HL-60/S4 (cell line): Measurements from ENCODE around the gene ARNT2.
"Not testable (repeated sequence)": the region's sequence is repeated elsewhere in the genome, so short reads cannot be mapped to it uniquely, and the experiment has no call there.

Experiments
- in situ Hi-C: fragments of 300-500 bp; cut with MboI; formaldehyde crosslinking; loops from 2 replicates; pipeline ENCODE4 v1.14.3; 2022; ENCODE audit warnings: low sequenced_read_pairs

The ARNT2 gene

GRCh38 chr15:80404057-80404760, at the start of gene ARNT2:
ARNT2 (plus strand) TSS chr15:80404382; CDS start chr15:80404516, 134 bp downstream.
- in situ Hi-C loops: no loop called here

- in situ Hi-C loops: no loop called here
These were observed 37.1 kb upstream of the ARNT2 start for GRCh38 chr15:80367094-80367493.

DNA sequence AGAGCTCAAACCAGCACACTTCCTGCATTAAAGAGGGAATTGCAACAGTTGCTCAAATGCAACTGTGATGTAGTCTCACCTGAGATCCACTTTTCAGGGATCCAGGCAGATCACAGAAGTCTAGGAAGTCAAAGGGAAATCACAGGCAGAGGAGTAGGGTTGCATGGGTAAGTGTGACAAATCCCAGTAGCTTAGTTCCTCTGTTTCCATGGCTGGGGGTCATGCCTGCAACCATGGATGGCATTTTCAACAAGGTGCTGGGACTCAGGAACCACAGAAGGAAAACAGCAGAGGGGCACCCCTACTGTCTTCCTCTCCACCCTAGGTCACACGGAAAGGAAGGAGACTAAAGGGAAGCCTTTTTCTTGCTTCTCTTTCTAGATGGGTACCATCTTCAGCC, 36.5 kb upstream of the ARNT2 start:
- in situ Hi-C loops: no loop called here

- in situ Hi-C loops: no loop called here
These were observed 32.3 kb upstream of the ARNT2 start for GRCh38 chr15:80371924-80372323.

DNA sequence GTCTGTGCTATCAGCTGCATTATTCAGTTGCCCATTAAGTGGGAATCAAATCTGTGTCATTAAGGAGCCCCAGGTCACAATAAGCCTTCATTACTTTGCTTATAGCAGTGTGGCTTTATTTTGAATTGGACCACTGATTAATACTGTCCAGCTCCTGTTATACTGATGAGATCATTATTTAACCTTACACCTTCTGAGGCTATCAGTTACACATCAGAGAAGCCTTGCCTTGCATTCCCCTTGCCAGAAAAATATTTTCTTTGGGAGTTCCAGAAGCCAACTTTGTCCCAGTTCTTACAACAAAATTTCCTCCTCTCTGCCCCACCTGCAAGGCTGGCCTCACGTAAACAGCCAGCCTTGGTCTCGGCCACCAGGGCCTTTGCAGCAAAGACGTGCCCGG, 29.7 kb upstream of the ARNT2 start:
- in situ Hi-C loops: no loop called here

DNA sequence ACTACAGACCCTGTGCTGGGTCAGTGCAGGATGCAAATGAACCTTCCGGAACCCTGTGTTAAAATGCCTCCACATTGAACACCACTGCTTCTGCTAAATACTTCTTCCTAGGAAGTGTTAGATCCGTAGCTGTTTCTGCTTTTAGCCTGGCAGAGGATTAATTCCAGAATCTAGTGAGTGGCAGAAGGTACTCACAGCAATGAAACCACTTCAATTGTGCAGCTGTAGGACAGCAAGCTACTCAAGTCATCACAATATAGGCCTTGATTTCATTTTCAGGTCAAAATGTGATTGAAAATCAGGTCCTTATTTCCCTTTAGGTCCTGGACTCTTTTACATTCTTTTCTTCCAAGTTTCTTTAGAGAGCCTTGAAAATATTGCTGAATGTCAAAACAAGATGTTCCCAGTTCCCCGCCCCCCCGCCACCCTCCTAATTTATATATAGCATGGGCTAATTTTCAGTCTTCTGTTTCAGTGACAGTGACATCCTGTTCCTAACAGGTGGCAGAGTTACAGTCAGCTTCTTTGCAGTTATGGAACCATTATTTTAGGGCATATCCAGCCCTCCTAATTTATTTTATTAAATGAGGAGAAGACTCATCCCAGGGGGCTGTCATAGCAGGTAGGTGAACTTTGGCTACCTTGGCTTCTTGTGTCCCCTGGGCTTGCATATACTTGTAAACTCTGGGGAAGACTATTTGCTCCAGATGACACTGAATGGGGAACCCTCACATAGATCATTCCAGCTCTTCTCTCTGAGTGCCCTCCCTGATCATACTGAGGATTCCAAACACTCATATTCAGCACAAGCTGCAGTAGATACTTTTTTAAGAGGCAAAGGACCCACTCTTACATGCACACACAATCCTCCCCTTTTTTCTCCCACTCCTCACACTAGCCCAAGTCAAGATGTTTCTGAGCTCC, 28.0 kb upstream of the ARNT2 start:
- in situ Hi-C loops: no loop called here

DNA sequence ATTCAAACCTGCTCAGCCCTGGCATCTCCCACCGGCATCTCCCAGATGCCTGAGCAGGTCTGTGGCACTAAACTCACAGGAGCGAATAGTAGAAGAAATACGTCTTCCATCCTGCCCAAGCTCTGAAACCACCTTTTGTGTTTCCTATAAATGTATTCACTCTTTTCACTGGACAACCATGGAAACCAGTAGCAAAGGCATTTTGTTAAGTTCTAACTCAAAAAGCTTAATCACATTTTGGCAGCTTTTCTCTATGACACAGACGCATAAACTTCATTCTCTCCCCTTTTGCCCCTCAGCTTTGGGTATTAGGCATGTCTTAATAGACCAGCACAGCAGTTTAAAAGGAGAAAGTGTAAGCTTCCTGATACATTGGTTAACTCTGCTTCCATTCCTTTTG, 24.5 kb upstream of the ARNT2 start:
- in situ Hi-C loops: no loop called here

DNA sequence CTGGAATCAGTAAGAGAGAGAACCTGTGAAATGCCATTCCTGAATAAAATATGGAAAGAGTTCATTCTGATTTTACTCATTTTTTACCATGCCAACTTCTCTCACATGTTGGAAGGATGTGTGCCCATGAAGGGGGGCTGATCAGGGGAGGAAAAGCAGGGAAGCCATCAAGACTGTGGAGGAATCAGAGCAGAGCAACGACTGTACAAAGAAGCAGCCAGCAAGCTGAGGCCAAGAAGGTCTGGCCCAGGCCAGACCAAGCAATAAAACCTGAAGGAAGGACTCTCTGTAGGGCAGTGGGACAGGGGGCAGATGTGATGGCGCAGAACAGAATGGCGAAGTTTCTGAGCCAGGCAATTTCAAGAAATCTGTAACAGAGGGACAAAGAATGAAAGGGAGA, 24.0 kb upstream of the ARNT2 start:
- in situ Hi-C loops: no loop called here

DNA sequence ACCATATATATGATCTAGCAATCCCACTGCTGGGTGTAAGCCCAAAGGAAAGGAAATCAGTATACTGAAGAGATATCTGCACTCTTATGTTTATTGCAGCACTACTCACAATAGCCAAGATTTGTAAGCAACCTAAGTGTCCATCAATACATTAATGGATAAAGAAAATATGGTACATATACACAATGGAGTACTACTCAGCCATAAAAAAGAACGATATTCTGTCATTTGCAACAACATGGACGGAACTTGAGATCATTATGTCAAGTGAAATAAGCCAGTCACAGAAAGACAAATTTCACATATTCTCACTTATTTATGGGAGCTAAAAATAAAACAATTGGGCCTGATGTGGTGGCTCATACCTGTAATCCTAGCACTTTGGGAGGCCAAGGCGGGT, 21.9 kb upstream of the ARNT2 start:
- in situ Hi-C loops: no loop called here

- in situ Hi-C loops: no loop called here
These were observed 19.8 kb upstream of the ARNT2 start for GRCh38 chr15:80384432-80384831.

DNA sequence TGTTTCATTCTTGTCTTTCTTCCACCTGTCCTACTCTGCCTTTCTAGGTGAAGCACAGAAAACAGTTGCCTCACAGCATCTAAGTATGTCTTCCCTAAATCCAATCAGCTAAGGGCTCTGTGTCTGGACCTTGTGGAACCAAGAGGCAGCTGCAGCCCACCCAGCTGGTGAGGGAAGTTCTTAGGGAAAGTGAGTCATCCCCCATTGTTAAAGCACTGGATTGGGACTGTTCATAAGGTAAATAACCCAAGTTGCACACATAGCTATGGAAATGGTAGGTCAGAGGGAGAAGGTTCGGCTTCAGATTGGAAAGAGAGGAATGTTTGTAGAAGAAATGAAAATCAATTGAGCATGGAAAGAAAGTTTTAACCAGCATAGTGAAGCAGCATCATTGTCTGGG, 18.0 kb upstream of the ARNT2 start:
- in situ Hi-C loops: no loop called here

DNA sequence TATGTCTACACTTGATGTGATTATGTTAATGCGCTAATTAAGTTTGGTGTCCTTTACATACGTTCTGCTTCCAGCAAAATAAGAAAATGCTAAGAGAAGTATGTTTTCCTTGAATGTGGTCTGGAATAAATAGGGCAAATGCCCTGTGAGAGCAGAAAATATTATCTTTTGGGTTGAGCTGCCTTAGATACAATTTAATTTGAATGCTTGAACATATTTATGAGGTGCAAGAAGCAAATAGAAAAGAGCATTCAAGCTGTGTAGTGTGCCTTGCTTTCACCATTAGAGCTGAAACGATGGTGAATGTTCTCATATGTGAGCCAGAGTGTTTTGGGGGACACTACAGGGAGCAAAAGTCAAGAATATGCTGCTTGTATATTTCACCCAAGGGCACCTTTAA, 15.9 kb upstream of the ARNT2 start:
- in situ Hi-C loops: no loop called here

GRCh38 chr15:80389370-80389769, 14.8 kb upstream of the ARNT2 start:
- in situ Hi-C loops: no loop called here

- in situ Hi-C loops: not testable (repeated sequence)
These were observed 13.2 kb upstream of the ARNT2 start for GRCh38 chr15:80390942-80391341.

DNA sequence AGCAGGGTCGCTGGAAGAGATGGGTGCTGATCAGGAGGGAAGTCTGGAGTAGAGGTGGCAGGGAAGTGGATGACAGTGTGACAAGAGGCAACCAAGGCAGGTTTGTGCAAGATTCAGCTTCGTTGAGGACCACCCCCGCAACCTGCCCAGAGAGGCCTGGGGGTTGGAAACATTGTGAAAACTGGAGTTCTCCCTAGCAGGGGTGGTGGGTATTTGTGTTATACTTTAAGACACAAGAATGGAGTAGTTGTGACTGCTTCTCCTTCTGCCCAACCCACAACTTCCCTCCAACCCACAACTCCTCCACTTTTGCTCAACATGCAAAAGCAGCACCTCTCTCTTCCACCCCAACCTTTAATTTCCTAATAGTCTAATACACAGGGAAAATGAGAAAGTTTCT, 8.6 kb upstream of the ARNT2 start:
- in situ Hi-C loops: no loop called here

GRCh38 chr15:80396096-80396495, 8.1 kb upstream of the ARNT2 start:
- in situ Hi-C loops: no loop called here

GRCh38 chr15:80399508-80399907, 4.7 kb upstream of the ARNT2 start:
- in situ Hi-C loops: no loop called here

GRCh38 chr15:80401456-80401855, 2.7 kb upstream of the ARNT2 start:
- in situ Hi-C loops: no loop called here

- in situ Hi-C loops: no loop called here
These were observed 1.8 kb upstream of the ARNT2 start for GRCh38 chr15:80402339-80402738.

DNA sequence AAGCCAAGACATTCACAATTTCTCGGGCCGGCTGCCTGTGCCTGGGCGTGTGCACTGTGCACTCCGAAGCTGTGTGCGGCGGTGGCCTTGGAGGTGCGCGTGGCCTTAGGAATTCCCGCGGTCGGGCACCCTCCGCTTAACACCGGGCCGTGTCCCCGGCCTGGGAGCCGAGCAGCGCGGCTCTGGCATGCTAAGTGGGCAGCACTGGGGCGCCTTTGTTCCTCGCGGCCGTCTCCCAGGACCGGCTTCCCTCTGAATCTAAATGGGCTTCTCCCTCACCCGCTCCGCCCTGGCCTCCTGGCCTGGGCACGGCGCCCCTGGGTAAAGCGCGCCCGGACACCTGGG, 498 bp upstream of the ARNT2 start:
- in situ Hi-C loops: no loop called here

DNA sequence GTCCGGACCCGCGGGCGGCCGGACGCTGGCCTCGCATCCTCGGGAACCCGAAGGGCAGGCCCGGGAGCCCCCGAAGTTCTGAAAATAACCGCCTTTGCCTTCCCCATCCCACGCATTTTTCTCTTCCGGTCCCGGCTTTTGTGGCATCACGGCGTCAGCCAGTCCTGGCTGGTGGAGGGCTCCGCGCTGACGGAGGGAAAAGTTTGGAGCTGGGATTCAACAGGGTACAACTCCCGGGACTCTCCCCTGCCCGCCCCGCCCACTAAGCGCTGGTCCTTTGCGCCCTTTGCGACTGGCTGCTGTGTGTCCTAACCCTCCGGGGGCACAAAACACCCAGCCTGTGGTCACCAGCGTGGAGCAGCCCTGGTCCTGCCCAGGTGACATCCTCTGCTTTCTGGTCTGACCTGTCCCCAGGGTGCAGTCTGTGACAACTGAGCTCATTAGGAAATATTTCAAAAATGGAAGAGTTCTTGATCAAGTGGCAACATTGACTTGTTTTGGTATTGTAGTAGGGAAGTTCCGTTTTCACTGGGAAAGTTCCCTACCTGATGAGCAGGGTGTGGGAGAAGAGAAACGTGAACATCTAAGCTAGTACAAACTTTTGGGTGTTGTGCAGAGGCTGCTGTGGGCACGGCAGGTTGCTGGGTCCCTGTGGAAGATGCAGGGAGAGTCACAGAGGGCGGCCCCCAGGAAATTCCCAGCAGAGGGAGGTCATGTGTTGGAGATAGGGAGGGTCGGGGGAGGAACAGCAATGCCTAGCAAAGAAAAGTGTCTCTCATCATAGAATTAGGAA, 775 bp downstream of the ARNT2 start:
- in situ Hi-C loops: no loop called here

DNA sequence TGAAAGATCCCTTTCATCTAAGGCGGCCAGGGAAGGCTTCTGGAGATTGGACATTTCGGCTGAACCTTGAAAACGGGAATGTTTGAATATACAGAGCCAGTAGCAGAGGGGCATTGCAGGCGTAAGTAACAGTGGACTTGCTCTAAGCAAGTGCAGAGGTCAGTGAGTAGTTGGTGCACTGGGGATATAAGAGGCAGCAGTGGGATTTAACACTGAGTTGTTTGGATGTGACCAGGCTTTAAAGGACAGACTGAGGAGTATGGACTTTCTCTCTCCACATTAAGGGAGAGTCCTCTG, 1.3 kb downstream of the ARNT2 start:
- in situ Hi-C loops: no loop called here
